HepG2 (cell line): ENCODE results near the gene SC5D. TPM values are rescaled to one million over a fixed set of nuclear protein-coding genes. Genes with fewer than 3 reads are reported as not detected.

Source experiments
- ATAC-seq: fragments of 200-7000 bp; cut with Tn5 transposase; 3 replicates; pipeline ENCODE4 v1.9.1; 2020; ENCODE audit warnings: mild to moderate bottlenecking, moderate library complexity
- BruUV-seq: library from RNA; stranded (reverse); fragments of 400-500 nt; replicated peaks from 2 replicates; lab custom pipeline; 2021; lab: Mats Ljungman, UMichigan
- CTCF ChIA-PET: fragments of 300-600 bp; formaldehyde crosslinking; extraction: SDS; loops from one replicate; lab custom pipeline; 2021; ENCODE audit warnings: low total read pairs, inconsistent platforms, low intra/inter-chr PET ratio; lab: Yijun Ruan, JAX
- POLR2A ChIA-PET: fragments of 350-600 bp; sonication (Branson Sonifier 250); formaldehyde crosslinking; loops from one replicate; lab custom pipeline; 2020; ENCODE audit warnings: antibody characterized with exemption, inconsistent platforms; lab: Yijun Ruan, JAX
- DNase-seq: peaks from one replicate; pipeline ENCODE4 v3.0.0-alpha.2; 2015; ENCODE audit warnings: low spot score
- FAIRE-seq: peaks from 3 replicates; lab custom pipeline; 2011; peaks lifted over from hg19 to GRCh38; lab: Jason Lieb, UNC
- H2AFZ ChIP-seq: one replicate; pipeline ENCODE4 v1.6.1; 2011; ENCODE audit warnings: low read length, inconsistent platforms
- H3K27ac ChIP-seq: fragments of 300-600 bp; 3 replicates; pipeline ENCODE4 v1.8.0; 2011; ENCODE audit warnings: mixed run types, mild to moderate bottlenecking, mixed read lengths, low read length, inconsistent platforms; ENCODE audit not compliant: insufficient read depth; ENCODE audit errors: extremely low read length
- H3K27me3 ChIP-seq, 2 experiments: fragments of 200-600 bp in 1 of 2; 2 replicates in 1 of 2; 3 replicates in 1 of 2; pipeline versions ENCODE4 v1.6.0 to v1.8.0; 2011; ENCODE audit warnings: low read length in 2 of 2, mild to moderate bottlenecking in 2 of 2, moderate library complexity in 2 of 2, inconsistent platforms in 1 of 2; ENCODE audit not compliant: insufficient read depth in 2 of 2, control insufficient read depth in 1 of 2
- H3K36me3 ChIP-seq, 2 experiments: fragments of 200-600 bp in 1 of 2; replicated peaks in 1 of 2; 2 replicates in 1 of 2; 3 replicates in 1 of 2; pipeline versions ENCODE4 v1.5.1 to v1.8.0; 2011; ENCODE audit warnings: low read length in 2 of 2, inconsistent platforms in 1 of 2; ENCODE audit not compliant: insufficient read depth in 2 of 2, control insufficient read depth in 1 of 2
- H3K4me1 ChIP-seq: 2 replicates; pipeline ENCODE4 v1.5.1; 2012; ENCODE audit warnings: low read length, inconsistent platforms; ENCODE audit not compliant: insufficient read depth
- H3K4me2 ChIP-seq: 2 replicates; pipeline ENCODE4 v1.6.0; 2011; ENCODE audit warnings: low read depth, low read length, inconsistent platforms
- H3K4me3 ChIP-seq, 3 experiments: fragments of 200-600 bp in 1 of 3; sonication (generic), shearing (Covaris generic) in 1 of 3; replicated peaks in 1 of 3; 2 replicates each; pipeline ENCODE4 v1.5.1; 2011 to 2016; ENCODE audit warnings: low read length in 3 of 3, inconsistent platforms in 2 of 3, low read depth in 2 of 3, mild to moderate bottlenecking in 2 of 3, control low read depth in 1 of 3, mixed read lengths in 1 of 3; ENCODE audit not compliant: insufficient read depth in 1 of 3
- H3K79me2 ChIP-seq: one replicate; pipeline ENCODE4 v1.6.1; 2011; ENCODE audit warnings: low read length, inconsistent platforms; ENCODE audit not compliant: insufficient read depth
- H3K9ac ChIP-seq: 2 replicates; pipeline ENCODE4 v1.6.0; 2011; ENCODE audit warnings: mild to moderate bottlenecking, low read depth, low read length, inconsistent platforms; ENCODE audit not compliant: insufficient read depth
- H3K9me3 ChIP-seq: 2 replicates; pipeline ENCODE4 v1.5.1; 2012; ENCODE audit warnings: mild to moderate bottlenecking, low read length
- H4K20me1 ChIP-seq: 2 replicates; pipeline ENCODE4 v1.6.0; 2011; ENCODE audit warnings: inconsistent platforms, mild to moderate bottlenecking, low read length, moderate library complexity; ENCODE audit not compliant: insufficient read depth
- GLI4 ChIP-seq: sonication (generic); formaldehyde crosslinking; IDR thresholded peaks from 2 replicates; pipeline ENCODE4 v1.5.1; 2020; ENCODE audit warnings: missing genetic modification reagents, mild to moderate bottlenecking, moderate library complexity, borderline replicate concordance
- HMG20A ChIP-seq: IDR thresholded peaks from 2 replicates; pipeline ENCODE4 v1.6.1; 2016; ENCODE audit warnings: borderline replicate concordance
- HOXA5 ChIP-seq: sonication (generic); formaldehyde crosslinking; IDR thresholded peaks from 2 replicates; pipeline ENCODE4 v1.4.0; 2020; ENCODE audit warnings: missing genetic modification reagents
- NFE2L1 ChIP-seq: sonication (generic); formaldehyde crosslinking; IDR thresholded peaks from 2 replicates; pipeline ENCODE4 v1.4.0; 2020; ENCODE audit warnings: missing genetic modification reagents, mild to moderate bottlenecking, borderline replicate concordance
- NFIC ChIP-seq: IDR thresholded peaks from 2 replicates; pipeline ENCODE4 v1.6.1; 2012; ENCODE audit warnings: mild to moderate bottlenecking, low read length, inconsistent platforms
- NR2F6 ChIP-seq, 2 experiments: IDR thresholded peaks; 2 replicates each; pipeline ENCODE4 v1.6.1; 2016; ENCODE audit warnings: antibody characterized with exemption in 1 of 2, mild to moderate bottlenecking in 1 of 2
- POLR2AphosphoS5 ChIP-seq: IDR thresholded peaks from 2 replicates; pipeline ENCODE4 v1.6.1; 2012; ENCODE audit warnings: low read depth, low read length
- SOX6 ChIP-seq, 2 experiments: fragments of 450-650 bp in 1 of 2; sonication (generic) in 1 of 2; formaldehyde crosslinking in 1 of 2; IDR thresholded peaks; 2 replicates each; pipeline versions ENCODE4 v1.4.0 to v1.6.1; 2017 to 2020; ENCODE audit warnings: antibody characterized with exemption in 1 of 2, mild to moderate bottlenecking in 1 of 2, missing genetic modification reagents in 1 of 2
- STAG1 ChIP-seq: sonication (generic); formaldehyde crosslinking; IDR thresholded peaks from 2 replicates; pipeline ENCODE4 v1.4.0; 2020; ENCODE audit warnings: missing genetic modification reagents
- TAF1 ChIP-seq: sonication (generic); formaldehyde crosslinking; IDR thresholded peaks from 2 replicates; pipeline ENCODE4 v1.4.0; 2020; ENCODE audit warnings: missing genetic modification reagents
- TBP ChIP-seq: sonication (generic); formaldehyde crosslinking; IDR thresholded peaks from 2 replicates; pipeline ENCODE4 v1.5.0; 2020; ENCODE audit warnings: missing genetic modification reagents
- TOE1 ChIP-seq: sonication (generic); formaldehyde crosslinking; IDR thresholded peaks from 2 replicates; pipeline ENCODE4 v1.4.0; 2020; ENCODE audit warnings: mild to moderate bottlenecking, missing genetic modification reagents
- ZBTB1 ChIP-seq: sonication (generic); formaldehyde crosslinking; IDR thresholded peaks from 2 replicates; pipeline ENCODE4 v1.4.0; 2020; ENCODE audit warnings: missing genetic modification reagents, borderline replicate concordance
- ZBTB20 ChIP-seq: sonication (generic); formaldehyde crosslinking; IDR thresholded peaks from 2 replicates; pipeline ENCODE4 v1.8.1; 2023; ENCODE audit warnings: missing genetic modification reagents, low read depth, mild to moderate bottlenecking, borderline replicate concordance
- ZFP36 ChIP-seq: fragments of 150-350 bp; IDR thresholded peaks from 2 replicates; pipeline ENCODE4 v1.6.1; 2018; ENCODE audit warnings: borderline replicate concordance, low read length, low read depth; ENCODE audit not compliant: partially characterized antibody
- ZMYM4 ChIP-seq: sonication (generic); formaldehyde crosslinking; IDR thresholded peaks from 2 replicates; pipeline ENCODE4 v1.8.1; 2023; ENCODE audit warnings: mild to moderate bottlenecking, missing genetic modification reagents
- ZNF24 ChIP-seq: fragments of 450-650 bp; IDR thresholded peaks from 2 replicates; pipeline ENCODE4 v1.6.1; 2017; ENCODE audit warnings: antibody characterized with exemption, mild to moderate bottlenecking
- ZNF251 ChIP-seq: sonication (generic); formaldehyde crosslinking; IDR thresholded peaks from 2 replicates; pipeline ENCODE4 v1.9.0; 2021; ENCODE audit warnings: mild to moderate bottlenecking, missing genetic modification reagents
- ZNF547 ChIP-seq: sonication (generic); formaldehyde crosslinking; IDR thresholded peaks from 2 replicates; pipeline ENCODE4 v1.5.1; 2020; ENCODE audit warnings: mild to moderate bottlenecking, missing genetic modification reagents
- ZNF589 ChIP-seq: sonication (generic); formaldehyde crosslinking; conservative IDR thresholded peaks from 2 replicates; pipeline ENCODE4 v1.8.0; 2022; ENCODE audit warnings: mild to moderate bottlenecking, moderate library complexity, missing genetic modification reagents
- ZNF607 ChIP-seq: sonication (generic); formaldehyde crosslinking; IDR thresholded peaks from 2 replicates; pipeline ENCODE4 v1.5.1; 2020; ENCODE audit warnings: missing genetic modification reagents, mild to moderate bottlenecking, borderline replicate concordance
- WGBS: methylation state at CpG from one replicate; pipeline ENCODE4 v1.1.6; 2017; ENCODE audit warnings: low lambda C conversion rate; 5-methylcytosine and 5-hydroxymethylcytosine counted together
- in situ Hi-C: cut with HindIII; loops from 2 replicates; pipeline ENCODE4 v1.10.0; 2017; ENCODE audit warnings: low pct_unique_long_range_greater_than_20kb; ENCODE audit not compliant: extremely low pct_ligation_motif_present
- intact Hi-C: fragments of 100-400 bp; cut with micrococcal nuclease; formaldehyde crosslinking; loops from one replicate; pipeline ENCODE4 v1.10.0; 2022; ENCODE audit not compliant: unreplicated experiment
- polyA plus RNA-seq, 8 experiments: library from polyadenylated mRNA; depleted of rRNA in 3 of 8; stranded (reverse) in 7 of 8; unstranded in 1 of 8; fragments of >200 nt; fragmentation: Illumina TruSeq in 4 of 8; extraction: Trizol in 4 of 8; gene quantifications; 2 replicates each; pipeline versions ENCODE4 v1.2.1 to v1.2.3, GENCODE V29; 2011 to 2016; ENCODE audit warnings: low read depth in 4 of 8, missing spikeins in 1 of 8, mixed read lengths in 1 of 8; ENCODE audit not compliant: insufficient read depth in 1 of 8
- total RNA-seq, 5 experiments: library from RNA; depleted of rRNA; stranded (reverse); fragments of >200 nt; fragmentation: Illumina TruSeq; extraction: Trizol; gene quantifications; 2 replicates each; pipeline ENCODE4 v1.2.3, GENCODE V29; 2016; ENCODE audit warnings: low read depth in 1 of 5
- TF ChIP-seq, protein P1 (sequence below): IDR thresholded peaks from 2 replicates; pipeline ENCODE4 v1.6.1; 2016; ENCODE audit warnings: missing compliant biosample characterization, missing genetic modification reagents, borderline replicate concordance

The SC5D gene
- total and polyA plus RNA-seq, 2 of the 13 experiments (the other 11 are each of a cell fraction or from before 2014, with no cell fraction given) = 84.4 to 155 TPM

DNA sequence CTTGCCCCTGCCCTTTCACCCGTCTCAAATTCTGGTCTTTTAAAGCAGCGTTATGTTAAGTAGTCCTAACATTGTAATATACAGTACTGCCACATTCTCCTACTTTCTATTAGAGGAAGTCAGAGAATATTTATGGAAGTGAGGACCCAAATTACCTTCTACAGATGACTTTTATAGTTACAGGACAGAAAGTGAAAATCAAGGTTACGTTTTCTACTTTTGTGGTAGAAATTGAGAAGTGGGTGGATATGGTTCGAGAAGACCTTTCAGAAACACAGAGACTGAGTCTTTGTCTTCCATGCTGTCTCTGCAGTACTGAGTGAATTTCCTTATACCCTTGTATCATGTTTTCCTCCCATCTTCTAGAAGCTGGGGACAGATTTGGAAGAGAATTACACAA lies 17.1 kb downstream of the SC5D start:
- 96% methylated on average over 4 of the region's 4 CpGs for WGBS
- H3K4me3 ChIP-seq = no peak overlapping the region
- ChIA-PET POLR2A (no interaction called here), CTCF (no interaction called here)
- no peaks in the 10 kb centered on the region for H4K20me1 ChIP-seq
- BruUV-seq = no TSS peak
- peaks cover 12% of the 10 kb centered on the region for H3K4me1 ChIP-seq
- TF ChIP-seq ZMYM4 (CRISPR knock-in tag) = no peak
- TF ChIP-seq NFIC = no peak
- 0 out of 2 replicates have a peak, but pooled peaks have one; percentile 19 for TF ChIP-seq POLR2AphosphoS5
- no peak overlapping the region for H3K4me2 ChIP-seq
- FAIRE-seq = no peak
- H3K9ac ChIP-seq = no peak overlapping the region
- no peak for ATAC-seq
- DNase-seq = no peak
- H3K9me3 ChIP-seq = no peaks in the 10 kb centered on the region
- intact Hi-C loops = no loop called here
- no peak overlapping the region for H2AFZ ChIP-seq
- no peaks in the 10 kb centered on the region for H3K27me3 ChIP-seq
- peaks cover 2 to 31% of the 10 kb centered on the region in 2 experiments; a peak in 3 of 5 replicates for H3K36me3 ChIP-seq
- no peaks in the 10 kb centered on the region for H3K79me2 ChIP-seq
- H3K27ac ChIP-seq = no peak overlapping the region
- in situ Hi-C loops = no loop called here

DNA sequence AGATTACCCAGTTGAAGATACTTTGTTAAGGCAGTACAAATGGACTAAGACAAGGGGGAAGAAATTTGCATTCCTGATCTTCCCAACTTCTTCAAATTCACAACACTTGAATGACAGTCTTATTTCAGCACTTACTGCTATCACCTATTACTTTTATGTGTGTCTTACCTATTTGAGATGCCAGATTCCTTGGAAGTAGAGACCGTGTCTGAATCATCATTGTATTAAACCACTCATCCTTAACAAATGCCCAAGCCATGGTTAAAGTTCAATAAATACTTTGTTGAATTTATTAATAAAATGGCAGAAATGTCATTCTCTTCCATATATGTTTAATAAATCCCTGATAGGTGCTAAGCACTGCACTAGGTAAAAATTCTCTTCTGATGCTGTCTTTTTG lies 18.3 kb downstream of the SC5D start:
- no peaks in the 10 kb centered on the region for H4K20me1 ChIP-seq
- no peak overlapping the region for H2AFZ ChIP-seq
- H3K4me2 ChIP-seq = no peak overlapping the region
- DNase-seq (no peak), ATAC-seq (no peak), FAIRE-seq (no peak)
- in situ Hi-C loops = no loop called here
- ChIA-PET POLR2A (no interaction called here), CTCF (no interaction called here)
- no peak overlapping the region for H3K4me3 ChIP-seq
- intact Hi-C loops = no loop called here
- 93% methylated on average over 1 of the region's 1 CpG for WGBS
- BruUV-seq = no TSS peak
- no peak overlapping the region for H3K27ac ChIP-seq
- H3K36me3 ChIP-seq = peaks cover 2 to 20% of the 10 kb centered on the region in 2 experiments; a peak in 3 of 5 replicates
- no peaks in the 10 kb centered on the region for H3K9me3 ChIP-seq
- H3K27me3 ChIP-seq = no peaks in the 10 kb centered on the region
- H3K79me2 ChIP-seq = no peaks in the 10 kb centered on the region
- H3K4me1 ChIP-seq = peaks cover 12% of the 10 kb centered on the region
- H3K9ac ChIP-seq = no peak overlapping the region
- TF ChIP-seq NR2F6 (IDR thresholded peaks at IDR 0.05) (no peak), NR2F6 (CRISPR knock-in tag; IDR thresholded peaks at IDR 0.05) (no peak), ZBTB1 (CRISPR knock-in tag) (no peak), GLI4 (CRISPR knock-in tag) (no peak), ZFP36 (no peak), TOE1 (CRISPR knock-in tag) (no peak), ZNF589 (no peak), HMG20A (CRISPR knock-in tag) (no peak), HOXA5 (CRISPR knock-in tag) (no peak), ZNF251 (CRISPR knock-in tag) (no peak), SOX6 (IDR thresholded peaks at IDR 0.05) (no peak), SOX6 (CRISPR knock-in tag; IDR thresholded peaks at IDR 0.05) (no peak), TBP (CRISPR knock-in tag) (no peak), ZNF24 (no peak), ZNF547 (CRISPR knock-in tag) (no peak), ZBTB20 (CRISPR knock-in tag) (no peak), TAF1 (no peak), ZNF607 (CRISPR knock-in tag) (no peak), STAG1 (CRISPR knock-in tag) (no peak), NFE2L1 (CRISPR knock-in tag) (no peak)
- TF ChIP-seq, protein P1, sequence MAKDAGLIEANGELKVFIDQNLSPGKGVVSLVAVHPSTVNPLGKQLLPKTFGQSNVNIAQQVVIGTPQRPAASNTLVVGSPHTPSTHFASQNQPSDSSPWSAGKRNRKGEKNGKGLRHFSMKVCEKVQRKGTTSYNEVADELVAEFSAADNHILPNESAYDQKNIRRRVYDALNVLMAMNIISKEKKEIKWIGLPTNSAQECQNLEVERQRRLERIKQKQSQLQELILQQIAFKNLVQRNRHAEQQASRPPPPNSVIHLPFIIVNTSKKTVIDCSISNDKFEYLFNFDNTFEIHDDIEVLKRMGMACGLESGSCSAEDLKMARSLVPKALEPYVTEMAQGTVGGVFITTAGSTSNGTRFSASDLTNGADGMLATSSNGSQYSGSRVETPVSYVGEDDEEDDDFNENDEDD (CRISPR knock-in tag) = no peak
